GM12864 (cell line): ENCODE results near the gene PCBD1.

Experiments
- DNase-seq: peaks from one replicate; pipeline ENCODE4 v3.0.0-alpha.2; 2011; ENCODE audit warnings: low read depth
- H3K4me3 ChIP-seq: 2 replicates; pipeline ENCODE4 v1.5.1; 2011; ENCODE audit warnings: mild to moderate bottlenecking, low read depth, low read length, control low read depth
- TF ChIP-seq, protein P1 (sequence below): IDR thresholded peaks from 2 replicates; pipeline ENCODE4 v1.5.1; 2011; ENCODE audit warnings: low read depth, mild to moderate bottlenecking, moderate library complexity, low read length, control low read depth, inconsistent platforms; ENCODE audit errors: missing control alignments

PCBD1 gene

DNA sequence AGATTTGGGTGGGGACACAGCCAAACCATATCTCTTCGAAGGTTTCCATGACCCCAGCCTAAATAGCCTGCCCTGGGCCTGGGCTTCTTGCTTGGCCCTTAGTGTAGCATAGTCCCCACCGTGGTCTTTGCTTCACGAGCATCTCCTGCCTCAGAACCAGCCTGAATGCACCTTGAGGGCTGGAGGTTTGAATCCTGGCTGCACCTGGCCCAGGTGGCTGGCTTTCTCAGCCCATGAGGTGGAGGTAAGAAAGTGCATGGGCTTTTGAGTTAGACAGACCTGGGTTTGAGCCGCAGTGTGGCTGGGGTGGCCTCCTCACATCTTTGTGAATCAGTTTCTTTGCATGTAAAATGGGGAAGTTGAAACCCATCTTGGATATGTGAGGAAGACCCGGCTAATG is 24.2 kb upstream of the PCBD1 start:
- TF ChIP-seq, protein P1, sequence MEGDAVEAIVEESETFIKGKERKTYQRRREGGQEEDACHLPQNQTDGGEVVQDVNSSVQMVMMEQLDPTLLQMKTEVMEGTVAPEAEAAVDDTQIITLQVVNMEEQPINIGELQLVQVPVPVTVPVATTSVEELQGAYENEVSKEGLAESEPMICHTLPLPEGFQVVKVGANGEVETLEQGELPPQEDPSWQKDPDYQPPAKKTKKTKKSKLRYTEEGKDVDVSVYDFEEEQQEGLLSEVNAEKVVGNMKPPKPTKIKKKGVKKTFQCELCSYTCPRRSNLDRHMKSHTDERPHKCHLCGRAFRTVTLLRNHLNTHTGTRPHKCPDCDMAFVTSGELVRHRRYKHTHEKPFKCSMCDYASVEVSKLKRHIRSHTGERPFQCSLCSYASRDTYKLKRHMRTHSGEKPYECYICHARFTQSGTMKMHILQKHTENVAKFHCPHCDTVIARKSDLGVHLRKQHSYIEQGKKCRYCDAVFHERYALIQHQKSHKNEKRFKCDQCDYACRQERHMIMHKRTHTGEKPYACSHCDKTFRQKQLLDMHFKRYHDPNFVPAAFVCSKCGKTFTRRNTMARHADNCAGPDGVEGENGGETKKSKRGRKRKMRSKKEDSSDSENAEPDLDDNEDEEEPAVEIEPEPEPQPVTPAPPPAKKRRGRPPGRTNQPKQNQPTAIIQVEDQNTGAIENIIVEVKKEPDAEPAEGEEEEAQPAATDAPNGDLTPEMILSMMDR, result no peak
- DNase-seq, result no peak
- H3K4me3 ChIP-seq, result no peak overlapping the region

DNA sequence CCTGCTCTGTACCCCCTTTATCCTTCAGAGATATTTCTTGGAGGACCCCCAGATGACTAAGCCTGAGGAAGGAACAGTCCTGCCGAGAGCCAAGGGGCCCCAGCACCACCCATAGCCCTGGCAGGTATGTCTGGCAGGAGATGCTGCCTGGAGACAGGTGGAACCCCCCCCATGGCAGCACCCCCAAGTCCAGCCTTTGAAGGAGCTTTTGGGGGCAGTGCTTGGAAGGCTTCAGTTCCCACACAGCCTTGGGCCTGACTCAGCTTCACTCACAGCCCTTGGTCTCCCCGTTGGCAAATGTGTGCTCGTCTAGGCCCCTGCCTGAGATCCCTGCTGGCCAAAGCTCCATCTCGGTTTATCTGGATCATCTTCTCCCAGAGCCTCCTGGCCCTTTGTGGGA is 23.0 kb upstream of the PCBD1 start:
- no peak overlapping the region for H3K4me3 ChIP-seq
- TF ChIP-seq, protein P1, result no peak
- no peak for DNase-seq

DNA sequence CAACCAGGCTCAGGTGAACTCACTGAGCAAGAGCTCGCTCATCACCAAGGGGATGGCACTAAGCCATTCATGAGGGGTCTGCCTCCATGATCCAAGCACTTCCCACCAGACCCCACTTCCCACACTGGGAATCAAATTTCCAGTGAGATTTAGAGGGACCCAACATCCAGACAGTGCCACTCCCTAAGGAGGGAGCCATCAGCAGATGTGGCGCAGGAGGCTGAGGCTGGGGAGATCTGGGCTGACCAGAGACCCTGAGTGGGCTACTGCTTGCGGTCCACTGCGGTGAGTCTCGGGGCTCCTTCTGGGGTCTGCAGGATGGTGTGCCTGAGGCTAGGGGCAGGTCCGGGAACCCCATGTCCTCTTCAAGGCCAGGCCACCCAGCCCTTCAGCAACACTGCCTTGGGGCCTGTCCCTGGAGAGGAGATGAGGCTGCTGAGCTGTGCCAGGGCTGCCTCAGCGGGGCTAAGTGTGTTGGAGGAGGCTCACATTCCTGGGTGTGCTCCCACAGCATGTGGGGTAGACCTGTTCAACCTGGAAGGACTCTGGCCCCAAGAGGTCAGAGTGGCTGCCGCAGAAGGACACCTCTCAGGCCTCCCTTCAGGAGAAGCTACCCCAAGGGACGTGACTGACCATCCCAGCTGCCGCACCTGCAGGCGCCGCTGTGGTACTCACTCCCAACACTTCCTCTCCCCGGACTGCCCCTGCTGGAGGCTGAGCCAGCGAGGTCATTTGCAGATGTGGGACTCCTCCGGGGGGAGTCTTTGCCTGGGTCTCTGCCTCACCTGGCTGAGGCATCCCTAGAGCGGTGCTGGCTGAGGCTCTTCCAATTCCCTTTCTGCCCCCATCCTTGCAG is 22.3 kb upstream of the PCBD1 start:
- H3K4me3 ChIP-seq, result no peak overlapping the region
- no peak for DNase-seq
- TF ChIP-seq, protein P1, result no peak

DNA sequence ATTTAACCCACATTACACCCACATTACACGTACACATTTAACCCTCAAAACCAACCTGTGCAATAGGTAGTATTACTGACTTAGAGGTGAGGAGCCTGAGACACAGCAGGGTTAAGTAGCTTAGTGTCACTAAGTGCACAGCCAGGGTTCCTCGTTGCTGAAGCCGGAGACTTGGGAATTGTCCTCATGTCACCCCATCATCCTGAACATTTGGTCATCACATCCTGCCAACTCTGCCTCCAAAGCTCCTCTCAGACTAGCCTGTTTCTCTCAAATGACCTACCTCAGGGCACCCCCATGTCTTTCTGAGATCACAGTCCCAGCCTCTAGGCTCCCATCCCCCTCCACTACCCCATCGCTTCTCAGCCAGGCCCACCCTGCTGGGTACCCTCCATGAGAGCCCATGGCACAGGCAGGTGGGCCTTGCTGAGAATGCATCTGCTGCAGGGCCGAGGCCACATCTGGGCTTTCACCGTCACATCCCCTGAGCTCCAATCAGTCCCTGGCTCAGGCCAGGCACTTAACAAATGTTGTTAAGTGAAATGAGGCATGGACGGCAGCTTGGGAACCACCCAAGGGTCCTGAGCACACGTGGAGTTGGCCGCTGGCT is 21.1 kb upstream of the PCBD1 start:
- no peak for DNase-seq
- no peak overlapping the region for H3K4me3 ChIP-seq
- TF ChIP-seq, protein P1, result no peak

DNA sequence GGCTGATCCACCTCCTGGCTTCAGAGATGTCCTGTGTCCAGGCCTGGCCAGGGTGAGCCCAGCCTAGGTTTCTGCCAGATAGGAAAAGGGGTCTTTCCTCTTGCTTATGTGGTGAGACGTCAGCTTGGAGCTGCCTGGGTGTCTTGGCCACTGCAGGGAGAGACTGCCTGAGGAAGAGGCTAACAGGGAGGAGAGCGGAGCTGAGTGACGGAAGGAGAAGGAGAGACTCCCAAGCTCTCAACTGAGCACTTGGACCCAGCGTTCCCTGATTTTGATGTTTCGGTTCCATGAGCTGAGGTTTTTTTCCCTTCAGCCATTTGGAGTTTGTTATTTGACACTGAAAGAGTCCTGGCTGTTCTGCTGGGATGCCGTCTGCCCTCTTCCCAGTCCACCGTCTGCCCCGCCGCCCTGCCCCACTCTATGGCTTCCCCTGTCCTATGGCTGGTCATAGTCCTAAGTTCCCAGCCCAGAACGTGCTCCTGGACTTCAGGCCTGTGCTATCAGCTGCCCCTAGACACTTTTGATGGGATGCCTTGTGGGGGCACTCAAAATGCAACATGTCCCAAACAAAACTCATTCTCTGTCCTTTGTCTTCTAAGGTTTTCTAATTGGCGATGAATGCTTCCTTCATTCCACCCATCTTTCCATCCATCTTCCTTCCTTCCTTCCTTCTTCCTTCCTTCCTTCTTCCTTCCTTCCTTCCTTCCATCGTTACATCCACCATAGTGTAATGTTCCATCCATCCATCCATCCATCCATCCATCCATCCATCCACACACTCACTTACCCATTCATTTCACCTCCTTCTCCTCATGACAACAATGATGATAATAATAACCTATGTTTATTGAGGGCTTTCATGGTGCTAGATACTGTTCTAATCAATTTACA is 20.3 kb upstream of the PCBD1 start:
- TF ChIP-seq, protein P1, result no peak
- no peak for DNase-seq
- H3K4me3 ChIP-seq, result no peak overlapping the region

DNA sequence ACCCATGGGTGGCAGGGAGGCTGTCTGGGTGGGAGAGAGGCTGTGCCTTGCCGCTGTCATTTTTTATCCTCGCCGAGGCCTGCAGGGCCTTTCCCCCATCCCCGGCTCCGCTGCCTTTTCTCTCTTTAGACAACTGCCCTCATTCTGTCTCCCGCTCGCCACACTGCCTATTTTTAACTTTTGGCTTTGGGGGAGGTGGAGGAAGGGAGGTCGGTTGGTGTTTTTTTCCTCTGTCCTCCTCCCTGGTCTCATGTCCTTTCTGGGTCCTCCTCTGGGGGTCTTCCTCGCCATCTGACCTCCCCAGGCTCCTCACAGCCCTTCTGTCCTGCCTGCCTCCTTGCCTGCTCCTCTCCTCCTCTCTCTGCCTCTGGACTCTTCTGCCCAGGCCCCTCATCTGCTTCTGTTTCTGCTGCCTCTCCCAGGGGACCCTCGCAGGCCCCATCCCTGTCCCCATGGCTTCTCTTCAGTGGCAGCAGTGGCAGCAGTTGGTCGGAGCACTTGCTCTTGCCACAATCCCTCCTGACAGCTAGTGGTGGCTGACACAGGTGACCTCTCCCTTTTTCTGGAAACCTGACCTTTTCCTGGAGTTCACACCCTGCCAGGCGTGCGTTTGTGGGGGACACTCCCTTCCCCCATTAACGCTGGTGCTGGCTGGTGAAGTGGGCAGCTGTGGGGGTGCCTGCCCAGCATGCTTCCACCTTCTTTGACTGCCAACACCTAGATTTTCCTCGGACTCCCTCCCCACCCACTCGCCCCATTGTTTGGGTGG is 19.5 kb upstream of the PCBD1 start:
- no peak for DNase-seq
- TF ChIP-seq, protein P1, result no peak
- no peak overlapping the region for H3K4me3 ChIP-seq
